ENCODE results near the gene DCAF4. TPM values are rescaled to one million over a fixed set of nuclear protein-coding genes. Genes with fewer than 3 reads are reported as not detected.
"Not testable (repeated sequence)": the region's sequence is repeated elsewhere in the genome, so short reads cannot be mapped to it uniquely, and the experiment has no call there.

DCAF4 gene
- total and polyA plus RNA-seq, 8 donors: 0.58 to 139 (median 7.7) TPM

DNA sequence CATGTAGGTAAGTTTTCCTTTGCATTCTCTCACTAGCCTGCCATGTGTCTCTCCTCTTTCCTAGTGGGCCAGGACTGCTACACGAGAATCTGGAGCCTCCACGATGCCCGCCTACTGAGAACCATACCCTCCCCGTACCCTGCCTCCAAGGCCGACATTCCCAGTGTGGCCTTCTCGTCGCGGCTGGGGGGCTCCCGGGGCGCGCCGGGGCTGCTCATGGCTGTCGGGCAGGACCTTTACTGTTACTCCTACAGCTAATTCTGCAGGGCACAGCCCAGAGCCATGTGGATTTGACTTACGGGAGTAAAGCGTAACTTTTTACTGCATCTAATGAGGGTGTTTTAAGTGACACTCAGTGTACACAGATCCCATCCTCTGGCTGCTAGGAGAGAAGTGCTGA, 32.3 kb downstream of the DCAF4 start:
- Histone ChIP-seq H3K27me3 (no peaks in the 10 kb centered on the region), H3K27ac (no peak overlapping the region), H3K9me3 (no peaks in the 10 kb centered on the region), H3K4me3 (no peak overlapping the region), H3K4me1 (no peaks in the 10 kb centered on the region), H3K36me3 (peaks cover 28 to 82% (median 72%) of the 10 kb centered on the region in 4 donors)
- intact Hi-C loops (cut with DNase I; ENCODE audit: low total_unique reads): no loop called here
- 94 to 98% (median 97%) methylated on average over 15 of the region's 15 CpGs for WGBS, 5 donors
- DNase-seq: no peak
- TF ChIP-seq EP300 (IDR thresholded peaks at IDR 0.05) (no peak), POLR2A (IDR thresholded peaks at IDR 0.05) (no peak), POLR2AphosphoS5 (IDR thresholded peaks at IDR 0.05) (no peak)
- TF ChIP-seq, protein P1, sequence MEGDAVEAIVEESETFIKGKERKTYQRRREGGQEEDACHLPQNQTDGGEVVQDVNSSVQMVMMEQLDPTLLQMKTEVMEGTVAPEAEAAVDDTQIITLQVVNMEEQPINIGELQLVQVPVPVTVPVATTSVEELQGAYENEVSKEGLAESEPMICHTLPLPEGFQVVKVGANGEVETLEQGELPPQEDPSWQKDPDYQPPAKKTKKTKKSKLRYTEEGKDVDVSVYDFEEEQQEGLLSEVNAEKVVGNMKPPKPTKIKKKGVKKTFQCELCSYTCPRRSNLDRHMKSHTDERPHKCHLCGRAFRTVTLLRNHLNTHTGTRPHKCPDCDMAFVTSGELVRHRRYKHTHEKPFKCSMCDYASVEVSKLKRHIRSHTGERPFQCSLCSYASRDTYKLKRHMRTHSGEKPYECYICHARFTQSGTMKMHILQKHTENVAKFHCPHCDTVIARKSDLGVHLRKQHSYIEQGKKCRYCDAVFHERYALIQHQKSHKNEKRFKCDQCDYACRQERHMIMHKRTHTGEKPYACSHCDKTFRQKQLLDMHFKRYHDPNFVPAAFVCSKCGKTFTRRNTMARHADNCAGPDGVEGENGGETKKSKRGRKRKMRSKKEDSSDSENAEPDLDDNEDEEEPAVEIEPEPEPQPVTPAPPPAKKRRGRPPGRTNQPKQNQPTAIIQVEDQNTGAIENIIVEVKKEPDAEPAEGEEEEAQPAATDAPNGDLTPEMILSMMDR (IDR thresholded peaks at IDR 0.05): no peak

DNA sequence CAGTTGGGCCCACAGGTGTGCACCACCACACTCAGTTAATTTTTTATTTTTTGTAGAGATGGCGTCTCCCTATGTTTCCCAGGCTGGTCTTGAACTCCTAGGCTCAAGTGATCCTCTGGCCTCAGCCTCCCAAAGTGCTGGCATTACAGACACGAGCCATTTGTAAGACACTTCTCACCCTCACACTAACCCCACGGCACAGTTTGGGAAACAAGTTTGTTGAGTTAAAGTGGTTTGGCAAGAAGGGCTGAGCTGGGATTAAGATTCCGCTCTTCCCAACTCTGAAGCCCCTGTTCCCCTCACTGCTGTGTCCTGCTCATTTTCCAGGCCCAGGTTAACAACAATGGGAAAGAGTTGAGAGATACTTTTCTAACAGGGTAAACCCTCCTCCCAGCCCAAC, 34.8 kb downstream of the DCAF4 start:
- intact Hi-C loops (cut with DNase I; ENCODE audit: low total_unique reads); DNase-seq; H3K4me3 ChIP-seq; H3K9me3 ChIP-seq; H3K27ac ChIP-seq; H3K4me1 ChIP-seq; H3K27me3 ChIP-seq: not testable (repeated sequence)
- WGBS, 5 donors: 90 to 96% (median 91%) methylated on average over 4 of the region's 4 CpGs
- H3K36me3 ChIP-seq: peaks cover 21 to 60% (median 52%) of the 10 kb centered on the region in 4 donors

DNA sequence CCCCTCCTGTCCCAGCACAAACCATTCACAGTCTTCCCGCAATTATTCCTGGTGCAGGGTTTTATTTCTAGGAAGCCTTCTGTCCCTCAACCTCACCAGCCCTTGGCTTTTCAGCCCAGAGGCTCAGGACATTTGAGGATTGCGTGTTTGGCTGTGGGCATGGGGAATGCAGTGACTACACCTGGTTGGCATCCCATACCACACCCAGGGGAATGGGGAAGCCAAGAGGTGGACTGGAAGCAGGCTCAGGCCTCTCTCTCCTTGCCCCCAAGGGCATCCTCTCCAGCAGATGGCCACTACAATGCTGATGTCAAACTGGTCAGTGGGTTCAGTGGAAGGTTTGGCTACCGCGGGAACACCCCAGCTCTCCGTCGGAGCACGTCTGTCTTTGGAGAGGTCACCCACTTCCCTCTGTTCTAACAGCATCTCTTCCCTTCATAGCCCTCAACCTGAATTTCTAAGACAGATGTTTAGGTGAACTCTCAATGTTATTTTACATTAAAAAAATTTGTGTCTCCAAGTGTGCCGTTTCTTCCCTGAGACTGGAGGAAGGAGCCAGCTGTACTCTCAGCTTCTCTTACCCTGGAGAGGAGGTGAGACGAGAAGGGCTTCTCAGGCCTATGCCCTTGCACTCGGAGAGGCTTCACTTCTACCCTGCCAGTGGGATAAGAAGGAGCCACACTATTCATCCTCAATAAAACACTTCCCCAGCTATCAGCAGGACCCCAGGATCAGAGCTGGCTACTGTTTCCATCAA, 35.5 kb downstream of the DCAF4 start:
- no peaks in the 10 kb centered on the region for H3K9me3 ChIP-seq
- no peaks in the 10 kb centered on the region for H3K27me3 ChIP-seq
- intact Hi-C loops (cut with DNase I; ENCODE audit: low total_unique reads): no loop called here
- no peak overlapping the region for H3K27ac ChIP-seq
- TF ChIP-seq, protein P1 (IDR thresholded peaks at IDR 0.05): no peak
- TF ChIP-seq POLR2AphosphoS5 (IDR thresholded peaks at IDR 0.05) (no peak), POLR2A (IDR thresholded peaks at IDR 0.05) (no peak), EP300 (IDR thresholded peaks at IDR 0.05) (no peak)
- DNase-seq: no peak
- 81 to 83% (median 81%) methylated on average over 7 to 10 of the region's 10 CpGs for WGBS, 5 donors
- H3K4me3 ChIP-seq: no peak overlapping the region
- peaks cover 15 to 53% (median 45%) of the 10 kb centered on the region in 4 donors for H3K36me3 ChIP-seq
- H3K4me1 ChIP-seq: no peaks in the 10 kb centered on the region

DNA sequence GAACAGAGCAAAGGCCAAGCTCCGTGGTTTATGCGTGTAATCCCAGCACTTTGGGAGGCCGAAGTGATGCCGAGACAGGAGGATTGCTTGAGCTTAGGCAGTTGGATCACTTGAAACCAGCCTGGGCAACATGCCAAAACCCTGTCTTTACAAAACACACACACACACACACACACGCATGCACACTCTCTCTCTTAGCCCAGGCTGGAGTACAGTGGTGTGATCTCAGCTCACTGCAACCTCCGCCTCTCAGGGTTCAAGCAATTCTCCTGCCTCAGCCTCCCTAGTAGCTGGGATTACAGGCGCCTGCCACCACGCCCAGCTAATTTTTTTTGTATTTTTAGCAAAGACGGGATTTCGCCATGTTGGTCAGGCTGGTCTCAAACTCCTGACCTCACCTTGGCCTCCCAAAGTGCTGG, 36.1 kb downstream of the DCAF4 start:
- H3K27ac ChIP-seq; H3K27me3 ChIP-seq; H3K9me3 ChIP-seq; intact Hi-C loops (cut with DNase I; ENCODE audit: low total_unique reads); H3K4me1 ChIP-seq; H3K4me3 ChIP-seq: not testable (repeated sequence)
- peaks cover 12 to 51% (median 39%) of the 10 kb centered on the region in 4 donors for H3K36me3 ChIP-seq
- DNase-seq: peak; percentile 38 to 65
- 65 to 73% (median 69%) methylated on average over 10 of the region's 10 CpGs for WGBS, 5 donors

DNA sequence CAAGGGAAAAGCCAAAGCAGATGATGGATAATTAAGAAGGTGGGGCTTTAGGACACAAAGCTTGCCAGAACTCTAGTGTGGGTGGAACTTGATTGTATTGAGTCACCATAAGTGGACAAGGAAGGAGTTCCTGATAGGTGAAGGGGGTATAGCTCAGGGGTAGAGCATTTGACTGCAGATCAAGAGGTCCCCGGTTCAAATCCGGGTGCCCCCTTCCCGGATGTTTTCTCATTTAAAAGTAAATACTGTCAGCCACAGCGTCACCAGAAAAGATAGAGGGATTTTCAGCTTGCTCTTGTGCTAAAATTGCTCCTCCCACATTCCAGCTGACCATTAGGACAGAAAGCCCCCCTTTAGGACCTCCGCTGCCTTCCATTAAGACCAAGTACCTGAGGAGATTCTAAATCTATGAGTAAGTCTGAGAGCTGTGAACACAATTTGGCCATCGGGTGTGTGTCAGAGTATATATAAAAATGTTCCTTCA, 36.6 kb downstream of the DCAF4 start:
- no peak overlapping the region for H3K4me3 ChIP-seq
- no peak overlapping the region for H3K27ac ChIP-seq
- WGBS, 5 donors: 37 to 50% (median 41%) methylated on average over 6 of the region's 6 CpGs
- H3K4me1 ChIP-seq: no peaks in the 10 kb centered on the region
- intact Hi-C loops (cut with DNase I; ENCODE audit: low total_unique reads): no loop called here
- H3K9me3 ChIP-seq: no peaks in the 10 kb centered on the region
- no peaks in the 10 kb centered on the region for H3K27me3 ChIP-seq
- H3K36me3 ChIP-seq: peaks cover 12 to 51% (median 36%) of the 10 kb centered on the region in 4 donors
- TF ChIP-seq POLR2AphosphoS5 (IDR thresholded peaks at IDR 0.05): no peak
- TF ChIP-seq, protein P1 (IDR thresholded peaks at IDR 0.05): no peak
- no peak for TF ChIP-seq EP300 (IDR thresholded peaks at IDR 0.05)
- no peak for TF ChIP-seq POLR2A (IDR thresholded peaks at IDR 0.05)
- DNase-seq: peak in 1 of 2 donors; percentile 27
